GM12875 (cell line): Measurements from ENCODE around the gene ATG4B.

Experiments
- H3K4me3 ChIP-seq: one replicate; pipeline ENCODE4 v1.5.1; 2011; ENCODE audit warnings: low read depth, low read length, control low read depth
- CTCF ChIP-seq: IDR thresholded peaks from 2 replicates; pipeline ENCODE4 v1.5.1; 2011; ENCODE audit warnings: low read depth, mild to moderate bottlenecking, control low read depth, inconsistent platforms, low read length, moderate library complexity, borderline replicate concordance; ENCODE audit not compliant: insufficient read depth

ATG4B gene

GRCh38 chr2:241652142-241652541, 14.6 kb downstream of the ATG4B start:
- no peak overlapping the region for H3K4me3 ChIP-seq
- TF ChIP-seq CTCF, result no peak

GRCh38 chr2:241652722-241653121, 15.2 kb downstream of the ATG4B start:
- no peak for TF ChIP-seq CTCF
- H3K4me3 ChIP-seq, result no peak overlapping the region

DNA sequence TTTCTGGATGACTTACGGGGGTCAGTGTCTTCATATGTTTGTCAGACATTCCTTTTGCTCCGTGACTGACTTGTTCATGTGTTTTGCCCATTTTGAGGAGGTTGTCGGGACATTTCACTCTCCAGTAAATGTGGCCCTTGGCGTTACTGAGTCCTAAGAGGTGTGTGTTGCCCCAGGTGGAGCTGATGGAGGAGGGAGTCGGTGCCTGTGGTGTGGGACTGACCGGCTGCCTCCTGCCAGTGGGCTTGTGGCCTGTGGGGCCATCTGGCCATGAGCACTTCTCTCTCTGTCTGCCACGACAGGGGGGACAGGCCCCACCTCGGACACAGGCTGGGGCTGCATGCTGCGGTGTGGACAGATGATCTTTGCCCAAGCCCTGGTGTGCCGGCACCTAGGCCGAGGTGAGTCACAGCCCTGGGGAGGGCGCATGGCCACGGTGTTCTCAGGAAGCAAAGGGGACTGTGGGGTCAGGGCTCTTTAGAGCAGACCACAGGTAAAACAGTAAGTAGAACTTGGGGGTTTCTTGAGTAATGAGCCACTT, 15.8 kb downstream of the ATG4B start:
- H3K4me3 ChIP-seq, result no peak overlapping the region
- no peak for TF ChIP-seq CTCF

DNA sequence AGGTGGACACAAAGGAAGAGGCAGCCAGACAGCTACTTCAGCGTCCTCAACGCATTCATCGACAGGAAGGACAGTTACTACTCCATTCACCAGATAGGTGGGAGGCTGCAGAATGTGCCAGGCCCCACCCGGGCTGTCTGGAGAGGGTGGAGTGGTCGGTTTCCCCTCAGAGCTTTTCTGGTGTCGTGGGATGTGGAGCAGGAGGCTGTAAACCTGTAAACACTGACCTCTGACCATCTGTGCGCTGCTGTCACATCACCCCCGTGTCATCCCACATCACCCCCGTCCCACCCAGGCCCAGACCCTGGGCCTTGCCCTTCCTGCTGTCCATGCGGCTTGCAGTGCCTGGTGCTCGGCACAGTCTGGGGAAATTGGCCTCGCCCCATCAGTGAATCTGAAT, 17.1 kb downstream of the ATG4B start:
- no peak for TF ChIP-seq CTCF

GRCh38 chr2:241655516-241656189, 18.2 kb downstream of the ATG4B start:
- no peak for TF ChIP-seq CTCF
- H3K4me3 ChIP-seq, result no peak overlapping the region

More for the DNA sequence above, 17.1 kb downstream of the ATG4B start:
- no peak overlapping the region for H3K4me3 ChIP-seq

GRCh38 chr2:241656190-241656741, 18.8 kb downstream of the ATG4B start:
- no peak for TF ChIP-seq CTCF
- no peak overlapping the region for H3K4me3 ChIP-seq

GRCh38 chr2:241657786-241658254, 20.3 kb downstream of the ATG4B start:
- no peak for TF ChIP-seq CTCF
- no peak overlapping the region for H3K4me3 ChIP-seq
